Activated gamma-delta T cell (primary cell): ENCODE data around the gene HCN3.

Experiments used
- DNase-seq: peaks from one replicate; lab custom pipeline; 2025; lab: John Stamatoyannopoulos, UW

HCN3 gene

GRCh38 chr1:155254228-155254713 is 23.0 kb upstream of the HCN3 start:
- no peak for DNase-seq

DNA sequence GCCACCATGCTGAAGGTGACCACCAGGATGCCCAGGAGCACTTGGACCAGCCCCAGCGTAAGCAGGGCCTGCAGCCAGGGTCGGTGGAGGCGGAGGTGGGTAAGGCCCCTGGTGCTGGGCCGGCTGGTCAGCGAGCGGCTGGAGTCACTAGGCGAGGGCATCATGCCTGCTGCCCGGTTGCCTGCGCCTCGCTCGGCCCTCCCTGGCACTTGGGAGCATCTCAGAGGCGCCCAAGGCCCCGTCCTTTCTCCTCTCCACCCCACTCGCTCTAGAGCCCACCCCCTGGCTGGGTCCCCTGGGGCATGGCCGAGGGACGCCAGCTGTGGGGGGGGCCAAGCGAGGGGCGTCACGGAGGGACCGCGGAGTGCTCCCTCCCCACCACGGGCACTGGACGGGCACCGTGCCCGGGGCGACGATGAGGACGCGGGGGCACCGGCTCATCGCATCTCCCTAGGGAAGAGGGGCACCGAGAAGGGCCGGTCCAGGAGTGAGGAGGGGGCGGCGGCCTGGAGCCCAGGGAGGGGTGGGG is 22.5 kb upstream of the HCN3 start:
- no peak for DNase-seq

GRCh38 chr1:155255243-155256007 is 21.8 kb upstream of the HCN3 start, which contains the start of gene ENTREP3:
TSS of gene ENTREP3 (minus strand) at chr1:155255483. CDS start at chr1:155254877, 606 bp downstream.
- DNase-seq = peak; percentile 46

DNA sequence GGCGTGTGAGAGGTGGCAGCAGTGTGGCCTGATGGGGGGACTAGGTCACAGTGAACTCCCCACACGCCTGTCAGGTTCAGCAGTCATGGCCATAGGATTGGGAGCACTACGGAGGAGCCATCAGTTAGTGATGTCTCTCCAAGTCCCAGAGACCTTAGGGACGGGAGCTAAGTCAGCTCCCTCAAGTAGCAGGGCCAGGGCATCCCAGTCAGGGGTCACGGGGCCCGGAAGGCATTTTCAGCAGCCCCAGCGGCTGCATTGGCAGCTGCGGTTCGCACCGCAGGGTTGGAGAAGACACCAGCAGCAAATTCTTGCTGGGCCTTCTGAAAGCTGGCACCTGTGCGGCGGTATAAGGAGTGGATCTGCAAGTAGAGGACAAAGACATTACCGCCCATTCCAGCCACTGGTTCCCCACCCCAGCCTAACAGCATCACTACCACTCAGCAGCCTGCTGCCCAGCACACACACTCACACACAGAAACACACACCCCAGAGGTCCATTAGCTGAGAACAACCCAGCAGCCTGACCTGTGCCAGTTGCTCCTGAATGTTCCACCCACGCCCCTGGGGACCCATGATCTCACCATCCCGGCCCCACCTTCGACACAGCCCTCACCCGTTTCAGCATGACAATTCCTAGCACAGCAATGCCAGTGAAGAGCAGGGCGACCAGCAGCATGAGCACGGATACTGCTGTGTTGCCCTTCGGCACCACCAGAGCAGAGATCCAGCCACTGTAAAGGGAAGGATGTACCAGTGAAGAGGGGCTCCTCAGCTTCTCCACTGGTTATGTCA is 21.0 kb upstream of the HCN3 start:
- DNase-seq = no peak

DNA sequence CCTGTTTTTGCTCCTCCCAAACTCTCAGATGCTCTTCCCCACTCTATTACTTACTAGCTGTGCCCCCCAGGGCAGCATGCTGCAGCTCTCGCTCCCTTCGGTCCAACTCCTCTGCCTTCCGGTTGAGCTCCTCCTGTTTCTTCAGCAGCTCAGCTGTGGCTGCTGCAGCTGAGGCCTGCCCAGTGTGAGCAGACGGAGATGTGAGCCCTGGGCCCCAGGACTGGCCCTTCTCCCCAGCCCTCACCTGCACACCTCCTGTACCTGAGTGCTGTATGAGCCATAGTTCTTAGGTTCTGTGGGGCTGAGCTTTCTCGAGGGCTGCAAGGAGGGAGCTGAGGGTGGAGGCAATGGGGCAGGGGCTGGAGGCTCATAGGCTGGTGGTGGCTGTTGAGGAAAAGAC is 17.0 kb upstream of the HCN3 start:
- DNase-seq = no peak

- DNase-seq = no peak
Observed at GRCh38 chr1:155261493-155261851, 15.8 kb upstream of the HCN3 start.

GRCh38 chr1:155261852-155262673 is 15.2 kb upstream of the HCN3 start, which contains the start of gene SCAMP3:
TSS of gene SCAMP3 (minus strand) at chr1:155262360. CDS start at chr1:155262151, 209 bp downstream.
- peak; percentile 57 for DNase-seq

DNA sequence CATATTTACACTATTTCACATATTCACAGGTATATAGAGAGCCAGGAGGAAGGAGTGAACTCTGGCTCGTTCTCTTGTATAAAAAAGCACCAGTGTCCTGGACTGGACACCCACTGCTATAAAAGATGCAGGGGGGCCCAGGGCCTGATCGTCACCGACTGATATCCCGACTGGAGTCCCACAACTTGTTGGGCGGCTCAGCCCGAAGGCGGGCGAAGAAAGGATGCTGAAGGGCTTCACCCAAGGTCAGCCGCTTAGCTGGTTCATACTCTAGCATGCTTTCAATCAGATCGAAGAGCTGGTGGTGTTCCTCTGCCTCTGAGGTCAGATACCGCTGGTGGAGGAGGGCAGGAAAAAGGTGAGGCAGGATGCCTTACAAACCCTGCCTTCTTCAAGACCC is 14.2 kb upstream of the HCN3 start:
- no peak for DNase-seq

DNA sequence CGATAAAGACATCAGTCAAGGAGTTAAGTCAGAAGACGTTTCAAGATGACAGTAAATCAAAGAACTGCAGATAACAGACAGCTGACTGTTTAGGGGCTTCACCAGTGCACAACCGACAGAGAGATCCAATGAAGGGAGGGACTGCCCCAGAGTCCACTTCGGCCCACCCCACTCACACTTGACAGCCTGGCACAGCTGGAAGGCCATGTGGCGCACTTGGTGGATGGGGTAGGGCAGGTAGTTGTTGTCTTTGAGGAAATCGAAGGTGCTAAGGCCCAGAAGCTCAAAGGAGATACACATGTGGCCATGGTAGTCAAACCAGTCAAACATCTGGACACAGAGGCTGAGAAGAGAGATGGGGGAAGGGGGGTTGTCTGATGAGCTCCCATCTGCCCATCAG is 10.7 kb upstream of the HCN3 start:
- DNase-seq = no peak

- no peak for DNase-seq
Observed at GRCh38 chr1:155267373-155267772, 9.9 kb upstream of the HCN3 start.

- no peak for DNase-seq
Observed at GRCh38 chr1:155268630-155269029, 8.6 kb upstream of the HCN3 start.

GRCh38 chr1:155269381-155269780 is 7.9 kb upstream of the HCN3 start:
- no peak for DNase-seq

DNA sequence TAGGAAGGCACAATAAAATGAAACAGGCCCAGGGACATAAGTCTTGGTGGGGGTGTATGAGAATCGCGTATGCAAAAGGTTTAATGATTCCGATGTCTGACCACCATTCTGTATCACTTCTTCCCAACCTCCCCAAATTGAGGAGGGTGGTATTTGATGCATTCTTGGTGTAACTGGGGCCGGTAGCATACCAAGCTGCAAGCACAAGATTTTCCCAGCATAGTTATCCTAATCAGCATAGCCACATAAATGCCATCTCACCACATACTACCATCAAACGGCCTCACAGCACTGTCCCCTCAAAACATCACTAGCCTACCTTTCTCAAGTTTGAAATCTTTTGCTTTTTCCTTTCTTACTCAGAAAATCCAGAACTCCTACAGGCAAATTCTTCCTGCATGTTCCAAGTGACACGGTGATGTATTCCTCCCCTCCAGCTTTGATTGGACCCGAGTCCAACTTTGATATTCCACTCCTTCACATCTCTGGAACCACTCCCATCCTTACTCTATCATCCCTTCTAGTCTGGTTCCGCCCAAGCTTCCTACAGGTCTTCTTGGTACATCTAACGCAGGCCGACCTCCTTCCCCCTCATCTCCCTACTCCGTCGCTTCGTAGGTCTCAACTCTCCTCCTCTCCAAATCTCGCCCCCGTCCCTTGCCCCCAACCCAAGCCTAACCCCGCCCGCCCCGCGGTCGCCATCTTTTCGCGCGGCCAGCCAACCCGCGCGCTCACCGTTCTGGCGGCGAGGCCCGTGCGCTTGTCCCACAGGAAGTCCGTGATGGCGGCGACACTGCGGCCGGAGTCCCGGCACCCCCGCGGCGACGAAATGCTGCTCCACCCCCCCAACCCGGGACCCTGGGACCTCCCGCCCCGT is 4.6 kb upstream of the HCN3 start:
- no peak for DNase-seq

- DNase-seq = peak; percentile 93
Observed at GRCh38 chr1:155273343-155274245, 3.7 kb upstream of the HCN3 start, which contains the start of gene CLK2. TSS of gene CLK2 (minus strand) at chr1:155273504. CDS start at chr1:155270977, 2,527 bp downstream.

DNA sequence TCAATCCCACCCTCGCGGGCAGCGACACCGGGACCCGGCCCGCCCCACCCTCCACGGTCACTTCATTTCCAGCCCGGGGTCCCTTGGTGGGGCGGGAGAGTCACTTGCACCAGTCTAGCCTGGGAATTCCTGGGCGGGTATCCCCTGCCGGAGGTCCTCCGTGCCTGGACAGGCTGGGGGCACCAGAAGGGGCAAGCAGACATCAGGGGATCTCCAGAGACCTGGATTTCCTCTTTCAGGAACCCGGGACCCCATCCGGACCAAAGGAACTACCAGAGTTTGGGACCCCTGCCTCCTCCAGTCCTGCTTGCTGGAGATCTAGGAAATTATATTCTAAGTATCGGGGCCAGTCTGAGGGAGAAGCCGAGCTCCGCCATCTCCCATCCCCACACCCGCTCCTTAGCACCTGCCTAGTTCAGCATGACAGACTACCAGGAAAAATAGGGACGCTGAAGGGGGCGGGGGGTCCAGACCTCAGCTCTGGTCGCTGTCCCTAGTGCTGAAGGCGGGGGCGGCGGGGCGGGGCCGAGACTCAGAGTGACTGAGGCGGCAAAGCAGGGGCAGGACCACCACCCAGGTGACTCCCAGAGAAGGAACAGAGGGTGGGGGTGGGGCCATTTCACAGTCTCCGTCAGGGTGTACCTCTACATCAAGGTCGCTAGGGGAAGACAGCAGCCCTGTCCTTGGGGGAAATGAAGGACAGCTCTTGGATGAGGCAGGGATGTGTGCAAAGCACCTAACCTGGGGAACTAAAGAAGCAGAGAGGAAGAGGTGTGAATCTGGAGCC is 832 bp downstream of the HCN3 start:
- DNase-seq = peak; percentile 53

- DNase-seq = no peak
Observed at GRCh38 chr1:155278689-155279160, 1.5 kb downstream of the HCN3 start.

DNA sequence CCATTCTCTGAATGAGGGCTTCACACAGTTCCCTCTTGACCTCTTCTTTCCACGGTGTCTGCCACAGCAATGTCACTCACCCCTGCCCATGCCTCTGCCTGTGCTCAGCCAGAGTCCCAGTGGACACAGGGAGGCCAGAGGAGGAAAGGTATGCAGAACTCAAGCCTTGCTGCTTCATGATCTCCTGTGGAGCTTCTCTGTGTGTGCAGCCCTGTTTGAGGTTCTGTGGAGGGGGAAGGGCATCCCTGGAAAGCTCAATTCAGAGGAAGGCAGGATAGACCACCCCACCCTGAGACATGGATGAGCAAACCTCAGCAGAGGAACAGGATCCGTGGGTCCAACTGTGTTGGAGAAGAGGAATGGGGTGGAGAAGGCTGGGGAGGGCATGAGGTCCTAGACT is 2.0 kb downstream of the HCN3 start:
- DNase-seq = no peak

GRCh38 chr1:155282488-155283091 is 5.3 kb downstream of the HCN3 start:
- DNase-seq = no peak
